Measurements from ENCODE around the gene STAT5B.
"Not testable (repeated sequence)": the region's sequence is repeated elsewhere in the genome, so short reads cannot be mapped to it uniquely, and the experiment has no call there.

Gene STAT5B

GRCh38 chr17:42264366-42264765 lies 11.8 kb downstream of the STAT5B start:
- DNase-seq: not testable (repeated sequence)

GRCh38 chr17:42260318-42260717 lies 15.9 kb downstream of the STAT5B start:
- no peak for DNase-seq

GRCh38 chr17:42255445-42255844 lies 20.7 kb downstream of the STAT5B start:
- DNase-seq: no peak

GRCh38 chr17:42253578-42253977 lies 22.6 kb downstream of the STAT5B start:
- DNase-seq: no peak

- DNase-seq: no peak
Observed at GRCh38 chr17:42252597-42253550, 23.3 kb downstream of the STAT5B start.

- DNase-seq: no peak
Observed at GRCh38 chr17:42251115-42251514, 25.1 kb downstream of the STAT5B start.

GRCh38 chr17:42249681-42250446 lies 26.3 kb downstream of the STAT5B start:
- DNase-seq: no peak

GRCh38 chr17:42248351-42249179 lies 27.6 kb downstream of the STAT5B start:
- peak; percentile 95 for DNase-seq

GRCh38 chr17:42247734-42248133 lies 28.5 kb downstream of the STAT5B start:
- no peak for DNase-seq

- DNase-seq: no peak
Observed at GRCh38 chr17:42246515-42246914, 29.7 kb downstream of the STAT5B start.

GRCh38 chr17:42245183-42245582 lies 31.0 kb downstream of the STAT5B start:
- DNase-seq: not testable (repeated sequence)

- DNase-seq: not testable (repeated sequence)
Observed at GRCh38 chr17:42244116-42244515, 32.1 kb downstream of the STAT5B start.

GRCh38 chr17:42243493-42243982 lies 32.7 kb downstream of the STAT5B start:
- peak; percentile 45 for DNase-seq

- peak; percentile 61 for DNase-seq
Observed at GRCh38 chr17:42241871-42242270, 34.3 kb downstream of the STAT5B start.

GRCh38 chr17:42240863-42241262 lies 35.3 kb downstream of the STAT5B start:
- DNase-seq: not testable (repeated sequence)

GRCh38 chr17:42240201-42240600 lies 36.0 kb downstream of the STAT5B start:
- no peak for DNase-seq

- not testable (repeated sequence) for DNase-seq
Observed at GRCh38 chr17:42239576-42239975, 36.6 kb downstream of the STAT5B start.

- DNase-seq: no peak
Observed at GRCh38 chr17:42236760-42237159, 39.4 kb downstream of the STAT5B start.

- DNase-seq: no peak
Observed at GRCh38 chr17:42233994-42234393, 42.2 kb downstream of the STAT5B start.

- DNase-seq: no peak
Observed at GRCh38 chr17:42233156-42233555, 43.0 kb downstream of the STAT5B start.

GRCh38 chr17:42230225-42230624 lies 46.0 kb downstream of the STAT5B start:
- no peak for DNase-seq

GRCh38 chr17:42227849-42228700 lies 48.1 kb downstream of the STAT5B start:
- no peak for DNase-seq

Measured in NCI-H82 (cell line).